ENCODE measurements around the gene HHLA2.

Gene HHLA2

DNA sequence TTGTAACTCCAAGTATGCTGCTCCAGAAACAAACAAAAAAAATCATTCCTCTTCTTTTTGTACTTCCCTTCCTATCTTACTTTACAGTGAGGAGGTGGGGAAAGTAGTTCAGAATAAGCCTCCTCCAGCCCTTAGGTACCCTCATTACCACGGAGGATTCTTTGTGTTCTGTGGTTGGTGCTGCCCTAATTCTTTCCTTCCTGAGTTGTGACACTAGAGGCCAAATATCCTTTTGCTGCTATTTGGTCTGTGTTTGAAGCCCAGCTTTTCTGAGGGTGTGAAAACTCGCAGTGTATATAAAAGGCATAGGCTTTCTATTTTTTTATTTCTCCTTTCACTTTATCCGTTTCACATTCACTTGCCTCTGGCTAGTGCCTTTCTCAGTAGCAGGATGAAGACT is 98.2 kb downstream of the HHLA2 start:
- FAIRE-seq = no peak

GRCh38 chr3:108396336-108396735 is 100.0 kb downstream of the HHLA2 start:
- no peak for FAIRE-seq

DNA sequence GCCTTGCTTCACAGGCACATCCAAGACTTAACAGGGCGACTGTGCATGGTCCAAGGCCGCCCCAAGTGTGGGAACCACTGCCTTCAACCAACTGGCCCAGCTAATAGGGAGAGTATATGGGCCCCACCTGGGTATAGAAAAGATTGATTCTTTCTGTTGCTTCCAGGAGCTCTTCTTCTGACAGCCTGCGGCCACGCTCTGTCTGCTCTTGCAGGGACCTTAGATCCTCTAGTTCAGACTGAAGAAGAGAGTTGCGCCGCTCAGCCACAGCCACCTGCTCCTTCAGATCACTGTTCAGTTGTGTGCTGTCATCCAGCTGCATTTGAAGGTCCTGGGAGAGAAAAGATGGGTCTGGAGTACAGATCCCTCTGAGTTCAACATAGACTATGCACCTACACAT is 102.2 kb downstream of the HHLA2 start:
- no peak for FAIRE-seq

DNA sequence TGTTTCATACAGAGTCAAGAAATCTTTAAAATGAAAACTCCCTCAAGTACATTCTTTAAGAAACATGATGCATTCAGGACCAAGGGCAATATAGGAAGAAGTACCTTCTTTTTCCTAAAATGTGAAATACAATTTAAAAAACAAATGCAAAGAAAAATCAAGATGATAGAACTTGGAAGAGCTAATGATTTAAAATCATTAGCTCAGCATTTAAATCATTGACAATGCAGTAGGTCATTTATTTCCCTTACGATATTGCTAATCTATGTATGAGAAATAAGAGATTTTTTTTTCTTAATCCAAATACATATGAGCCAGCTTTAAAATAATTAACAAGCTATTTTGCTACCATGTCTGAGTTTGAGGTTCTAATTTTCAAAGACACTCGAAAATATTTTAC is 105.5 kb downstream of the HHLA2 start:
- no peak for FAIRE-seq

- no peak for FAIRE-seq
Measured at GRCh38 chr3:108403198-108403597, 106.8 kb downstream of the HHLA2 start.

GRCh38 chr3:108403686-108404345 is 107.5 kb downstream of the HHLA2 start:
- no peak for FAIRE-seq

GRCh38 chr3:108404368-108404767 is 108.0 kb downstream of the HHLA2 start:
- no peak for FAIRE-seq

DNA sequence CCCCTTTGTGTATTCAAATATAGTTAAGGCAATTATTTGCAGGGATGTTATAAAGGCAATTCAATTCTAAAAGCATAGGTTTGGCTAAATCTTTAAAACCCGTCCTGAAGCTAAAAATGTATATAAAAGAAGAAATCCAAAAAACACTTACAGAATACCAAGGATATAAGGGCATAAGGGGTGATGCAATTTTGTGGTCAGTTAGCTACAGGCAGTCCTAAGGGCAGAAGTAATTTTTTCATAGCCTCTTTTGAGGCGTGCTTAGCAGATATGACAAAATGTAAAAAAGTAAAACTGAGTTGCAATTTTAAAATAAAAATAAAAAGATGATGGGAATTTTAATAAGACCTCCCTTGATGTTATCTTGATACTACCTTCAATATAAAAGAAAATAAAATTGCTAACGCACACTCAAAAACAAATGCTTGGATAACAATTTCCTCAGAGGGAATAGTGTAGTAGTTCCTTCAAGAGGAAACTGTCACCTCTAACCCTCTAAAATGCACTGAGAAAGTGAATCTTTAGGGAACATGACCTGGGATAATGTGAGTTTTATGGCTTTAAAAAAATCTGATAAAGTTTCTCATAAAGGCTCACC is 109.8 kb downstream of the HHLA2 start:
- FAIRE-seq = no peak

DNA sequence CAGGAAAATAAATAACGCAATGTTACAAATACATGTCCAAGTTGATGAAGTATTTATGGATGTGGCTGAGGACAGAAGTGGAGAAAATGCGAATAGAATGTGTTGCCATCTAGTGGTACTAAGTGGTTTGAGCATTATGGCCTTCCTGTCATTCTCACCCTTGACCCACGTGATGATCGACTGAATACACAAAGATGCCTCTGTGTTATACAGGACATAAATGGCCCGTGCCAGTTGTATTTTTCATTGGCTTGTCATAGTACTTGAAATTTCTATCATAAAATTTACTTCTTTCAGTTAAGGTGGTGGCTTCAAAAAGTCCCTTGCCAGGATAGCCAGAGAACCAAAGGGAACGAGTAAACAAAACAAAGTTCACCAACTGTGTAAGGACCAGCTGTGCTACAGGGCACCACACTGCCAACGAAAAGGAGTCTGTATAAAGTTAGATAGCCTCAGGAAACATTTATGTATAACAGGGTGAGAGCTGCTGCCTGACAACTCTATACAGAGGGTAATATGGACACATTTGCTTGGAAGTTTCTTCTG is 110.4 kb downstream of the HHLA2 start:
- FAIRE-seq = peak; percentile 99

- no peak for FAIRE-seq
Measured at GRCh38 chr3:108407886-108408285, 111.5 kb downstream of the HHLA2 start.

- FAIRE-seq = no peak
Measured at GRCh38 chr3:108408883-108409799, 112.8 kb downstream of the HHLA2 start.

- no peak for FAIRE-seq
Measured at GRCh38 chr3:108409800-108410178, 113.4 kb downstream of the HHLA2 start.

DNA sequence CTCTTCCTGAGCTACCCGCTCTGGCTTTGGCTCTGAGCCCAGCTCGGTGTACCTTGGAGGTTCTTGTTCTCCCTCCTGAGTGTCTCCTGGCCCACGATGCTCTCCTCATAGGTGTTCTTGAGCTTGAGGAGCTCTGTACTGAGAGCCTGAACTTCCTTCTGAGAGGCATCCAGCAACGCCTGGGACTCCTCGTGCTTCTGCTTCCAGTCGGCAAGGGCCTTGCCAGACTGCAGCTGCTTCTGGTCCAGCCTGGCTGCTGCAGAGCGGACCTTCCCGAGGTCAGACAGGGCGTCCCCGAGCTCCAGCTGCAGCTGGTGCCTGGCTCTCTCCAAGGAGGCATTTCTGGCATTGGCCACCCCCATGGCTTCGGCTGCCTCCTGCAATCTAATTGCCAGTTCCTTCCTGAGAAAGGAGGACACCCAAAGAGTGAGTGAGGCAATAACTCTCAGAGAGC is 114.2 kb downstream of the HHLA2 start:
- FAIRE-seq = no peak

DNA sequence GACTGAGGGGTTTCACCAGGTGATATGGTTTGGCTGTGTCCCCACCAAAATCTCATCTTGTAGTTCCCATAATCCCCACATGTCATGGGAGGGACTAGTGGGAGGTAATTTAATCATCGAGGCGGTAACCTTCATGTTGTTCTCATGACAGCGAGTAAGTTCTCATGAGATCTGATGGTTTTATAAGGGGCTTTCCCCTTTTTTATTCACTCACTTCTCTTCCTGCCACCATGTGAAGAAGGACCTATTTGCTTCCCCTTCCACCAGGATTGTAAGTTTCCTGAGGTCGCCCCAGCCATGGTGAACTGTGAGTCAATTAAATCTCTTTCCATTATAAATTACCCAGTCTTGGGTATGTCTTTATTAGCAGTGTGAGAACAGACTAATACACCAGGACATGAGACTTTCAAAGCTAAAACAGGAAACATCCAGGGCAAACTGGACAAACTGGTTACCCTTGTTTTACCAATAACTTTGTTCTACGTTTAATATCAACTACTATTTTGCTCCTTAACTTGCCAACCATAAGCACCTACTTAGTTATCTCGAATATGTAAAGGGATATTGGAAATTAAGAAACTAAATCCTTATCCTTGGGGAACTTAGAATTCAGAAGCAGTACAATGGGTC is 115.9 kb downstream of the HHLA2 start:
- no peak for FAIRE-seq

GRCh38 chr3:108414007-108414406 is 117.7 kb downstream of the HHLA2 start:
- no peak for FAIRE-seq

GRCh38 chr3:108415661-108416060 is 119.3 kb downstream of the HHLA2 start:
- FAIRE-seq = no peak

DNA sequence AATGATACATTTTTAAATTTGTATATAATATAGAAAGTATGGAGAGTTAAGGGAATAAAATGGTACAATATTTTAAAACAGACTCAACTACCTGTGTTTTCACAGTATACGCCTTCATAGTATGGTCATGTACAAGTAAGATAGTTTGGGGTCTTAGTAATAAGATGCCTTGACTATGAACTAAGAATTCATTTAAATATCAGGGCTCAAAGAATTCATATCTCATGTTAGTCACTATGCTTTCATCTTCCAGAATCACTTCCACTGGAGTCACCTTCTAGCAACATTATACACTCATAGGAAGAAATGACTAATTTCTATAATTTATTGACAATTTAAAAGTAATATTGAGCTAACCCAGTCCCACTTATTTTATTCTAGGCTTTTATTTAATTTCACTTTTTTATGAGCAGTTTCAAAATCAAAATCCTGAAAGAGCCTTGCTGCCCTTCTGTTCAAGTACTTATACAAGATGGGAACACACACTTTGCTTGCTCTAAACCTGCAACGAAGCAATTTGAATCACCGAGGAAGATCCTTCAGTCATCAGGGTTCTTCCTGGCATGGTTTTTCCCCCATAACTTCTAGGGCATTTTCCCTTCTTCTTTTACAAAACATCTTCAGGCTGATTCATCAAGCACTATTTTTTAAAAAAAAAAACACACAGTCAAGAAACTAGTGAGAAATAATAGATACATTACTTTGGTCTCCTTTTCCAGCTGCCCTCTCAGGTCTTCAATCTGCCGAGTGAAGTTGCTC is 119.9 kb downstream of the HHLA2 start:
- FAIRE-seq = no peak

DNA sequence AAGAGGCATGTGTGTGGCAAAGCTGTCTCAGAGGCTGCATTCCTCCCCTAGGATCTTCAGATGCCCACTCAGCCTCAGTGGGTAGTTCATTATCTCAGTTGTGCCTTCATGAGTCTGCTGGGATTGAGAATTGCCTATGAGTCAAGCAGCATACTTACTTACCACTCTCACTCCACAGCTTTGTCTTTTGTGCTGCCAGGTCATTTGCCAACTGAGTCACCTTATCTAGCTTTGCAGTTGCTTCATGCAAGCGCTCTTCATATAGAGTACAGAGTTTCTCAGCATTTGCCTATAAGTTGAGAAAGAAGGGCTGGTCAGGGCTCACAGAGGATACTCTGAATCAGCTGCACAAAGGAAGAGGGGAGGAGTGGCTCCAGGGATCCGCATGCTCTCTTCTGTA is 124.6 kb downstream of the HHLA2 start:
- no peak for FAIRE-seq
